HG02610 (cell line): ENCODE data around the gene TEAD4.

Experiments
- ATAC-seq: cut with Tn5 transposase; IDR thresholded peaks from one replicate; pipeline ENCODE4 v1.9.1; 2021; ENCODE audit warnings: mild to moderate bottlenecking, moderate library complexity; ENCODE audit not compliant: unreplicated experiment

TEAD4 gene

GRCh38 chr12:2959192-2959504 lies at the start of gene TEAD4:
Gene TEAD4, plus strand, starts transcription at chr12:2959397.
- no peak for ATAC-seq

GRCh38 chr12:2912216-2912575 lies 47.0 kb upstream of the TEAD4 start:
- no peak for ATAC-seq

GRCh38 chr12:2919249-2919648 lies 39.9 kb upstream of the TEAD4 start:
- no peak for ATAC-seq

- ATAC-seq, result no peak
These were observed 36.9 kb upstream of the TEAD4 start for GRCh38 chr12:2922329-2922728.

DNA sequence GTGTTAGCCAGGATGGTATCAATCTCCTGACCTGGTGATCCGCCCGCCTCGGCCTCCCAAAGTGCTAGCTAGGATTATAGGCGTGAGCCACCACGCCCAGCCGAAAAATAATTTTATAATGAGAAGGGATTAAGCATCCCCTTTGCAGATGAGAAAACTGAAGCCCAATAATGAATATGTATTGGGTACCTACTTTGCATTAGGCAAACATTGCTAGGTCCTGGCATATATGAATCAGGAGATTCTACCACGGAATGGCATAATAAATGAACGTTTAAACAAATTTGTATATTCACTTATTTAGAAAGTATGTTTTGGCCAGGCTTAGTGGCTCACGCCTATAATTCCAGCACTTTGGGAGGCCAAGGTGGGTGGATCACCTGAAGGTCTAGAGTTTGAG lies 36.1 kb upstream of the TEAD4 start:
- no peak for ATAC-seq

DNA sequence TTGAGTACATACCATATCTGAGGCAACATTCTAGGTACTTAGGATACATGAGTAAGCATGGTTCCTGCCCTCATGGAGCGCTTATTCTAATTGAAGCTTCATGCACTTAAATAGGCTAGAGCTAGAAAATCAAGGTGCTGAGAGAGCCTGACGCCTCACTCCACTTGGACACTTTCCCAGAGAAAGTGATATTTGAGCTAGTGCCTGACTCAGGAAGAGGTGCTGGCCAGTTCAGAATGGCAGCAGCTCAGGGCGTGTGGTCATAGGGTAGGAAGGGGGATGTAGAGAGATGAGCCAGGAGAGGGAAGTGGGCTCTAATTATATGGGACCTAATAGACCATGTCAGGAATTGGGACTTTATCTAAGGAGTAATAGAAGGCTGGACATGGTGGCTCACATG lies 35.2 kb upstream of the TEAD4 start:
- no peak for ATAC-seq

GRCh38 chr12:2925322-2925995 lies 33.7 kb upstream of the TEAD4 start:
- no peak for ATAC-seq

- no peak for ATAC-seq
These were observed 28.3 kb upstream of the TEAD4 start for GRCh38 chr12:2930865-2931264.

- no peak for ATAC-seq
These were observed 25.6 kb upstream of the TEAD4 start for GRCh38 chr12:2933586-2933985.

GRCh38 chr12:2934371-2934770 lies 24.8 kb upstream of the TEAD4 start:
- ATAC-seq, result no peak

DNA sequence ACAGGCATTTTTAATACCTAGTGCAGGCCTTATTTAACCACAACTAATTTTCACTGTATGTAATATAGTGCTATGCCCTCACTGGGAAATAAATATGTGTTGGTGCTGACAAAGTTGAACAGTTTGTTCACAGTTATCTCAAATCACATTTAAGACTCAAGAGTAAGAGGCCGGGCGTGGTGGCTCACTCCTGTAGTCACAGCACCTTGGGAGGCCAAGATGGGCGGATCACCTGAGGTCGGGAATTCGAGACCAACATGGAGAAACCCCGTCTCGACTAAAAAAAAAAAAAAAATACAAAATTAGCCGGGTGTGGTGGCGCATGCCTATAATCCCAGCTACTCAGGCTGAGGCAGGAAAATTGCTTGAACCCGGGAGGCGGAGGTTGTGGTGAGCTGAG lies 22.9 kb upstream of the TEAD4 start:
- ATAC-seq, result no peak

- ATAC-seq, result no peak
These were observed 21.7 kb upstream of the TEAD4 start for GRCh38 chr12:2937500-2937899.

DNA sequence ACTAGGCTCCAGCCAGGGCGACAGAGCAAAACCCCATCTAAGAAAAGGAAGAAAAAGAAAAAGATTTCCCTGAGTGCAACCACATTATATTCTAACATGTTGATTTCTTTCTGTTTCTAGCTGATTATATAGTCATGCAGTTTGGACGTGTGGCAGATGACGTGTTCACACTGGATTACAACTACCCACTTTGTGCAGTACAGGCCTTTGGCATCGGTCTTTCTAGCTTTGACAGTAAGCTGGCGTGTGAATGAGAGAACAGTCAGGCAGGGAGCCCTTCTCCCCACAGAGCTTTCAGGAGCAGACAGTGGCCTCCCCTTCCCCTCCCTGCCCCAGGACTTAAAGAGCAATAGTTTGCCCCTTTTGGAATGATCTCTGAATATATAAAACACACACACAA lies 20.0 kb upstream of the TEAD4 start:
- ATAC-seq, result no peak

DNA sequence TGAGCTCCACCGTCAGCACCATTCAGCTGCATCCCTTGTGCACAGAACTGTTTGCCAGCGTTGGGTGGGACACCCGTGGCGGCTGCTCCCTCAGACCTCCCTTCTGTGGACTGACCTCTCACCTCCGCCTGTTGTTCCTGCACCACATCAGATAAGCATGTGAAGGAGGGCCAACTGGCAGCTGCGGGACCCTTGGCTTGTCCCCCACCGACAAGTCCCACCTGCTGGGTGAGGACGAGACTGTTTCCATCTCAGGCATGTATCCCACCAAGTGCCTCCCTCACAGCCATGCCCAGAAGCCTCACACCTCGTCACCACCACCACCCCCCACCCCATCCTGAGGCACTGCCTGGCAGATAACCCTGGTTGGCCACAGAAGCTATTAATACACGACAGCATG lies 18.6 kb upstream of the TEAD4 start:
- ATAC-seq, result no peak

DNA sequence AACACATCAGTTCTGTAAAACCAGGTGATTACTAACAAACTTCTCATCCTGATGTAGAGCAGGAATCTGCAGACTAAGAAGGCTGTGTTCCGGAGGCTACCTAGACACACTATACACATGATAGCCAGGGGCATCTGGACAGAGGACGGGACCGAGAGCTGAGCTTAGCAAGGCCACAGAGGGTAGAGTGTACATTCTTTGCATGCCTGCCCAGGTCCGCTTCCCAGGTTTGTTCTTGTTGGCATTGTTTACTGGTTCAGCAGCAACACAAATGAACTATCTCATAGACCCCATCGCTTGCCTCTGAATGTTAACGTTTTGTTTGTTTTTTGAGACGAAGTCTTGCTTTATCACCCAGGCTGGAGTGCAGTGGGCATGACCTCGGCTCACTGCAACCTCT lies 17.7 kb upstream of the TEAD4 start:
- no peak for ATAC-seq

- ATAC-seq, result no peak
These were observed 14.7 kb upstream of the TEAD4 start for GRCh38 chr12:2944401-2945047.

- ATAC-seq, result no peak
These were observed 9.8 kb upstream of the TEAD4 start for GRCh38 chr12:2949411-2949810.

DNA sequence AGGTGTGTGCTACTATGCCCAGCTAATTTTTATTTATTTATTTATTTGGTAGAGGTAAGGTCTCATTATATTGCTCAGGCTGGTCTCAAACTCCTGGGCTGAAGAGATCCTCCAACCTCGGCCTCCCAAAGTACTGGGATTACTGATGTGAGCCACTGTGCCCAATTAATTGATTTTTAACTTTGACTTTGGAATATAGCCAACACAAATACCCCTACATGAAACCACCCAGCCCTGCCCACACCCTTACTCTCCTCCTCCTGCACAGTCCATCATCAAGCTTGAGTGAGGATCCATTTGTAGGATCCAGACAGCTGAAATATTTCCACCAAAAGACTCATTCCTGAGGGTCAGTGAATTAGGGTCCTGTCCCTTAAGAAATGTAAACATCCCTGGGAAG lies 3.3 kb upstream of the TEAD4 start:
- no peak for ATAC-seq

- ATAC-seq, result no peak
These were observed 1.3 kb upstream of the TEAD4 start for GRCh38 chr12:2957816-2958431.

- no peak for ATAC-seq
These were observed 585 bp upstream of the TEAD4 start for GRCh38 chr12:2958432-2959191.

GRCh38 chr12:2959505-2960389 lies 550 bp downstream of the TEAD4 start:
- ATAC-seq, result no peak
